ENCODE data around the gene HM13. TPM values are rescaled to one million over a fixed set of nuclear protein-coding genes. Genes with fewer than 3 reads are reported as not detected.

HM13 gene
- total and polyA plus RNA-seq, 9 donors: 30.2 to 158 (median 97.3) TPM

DNA sequence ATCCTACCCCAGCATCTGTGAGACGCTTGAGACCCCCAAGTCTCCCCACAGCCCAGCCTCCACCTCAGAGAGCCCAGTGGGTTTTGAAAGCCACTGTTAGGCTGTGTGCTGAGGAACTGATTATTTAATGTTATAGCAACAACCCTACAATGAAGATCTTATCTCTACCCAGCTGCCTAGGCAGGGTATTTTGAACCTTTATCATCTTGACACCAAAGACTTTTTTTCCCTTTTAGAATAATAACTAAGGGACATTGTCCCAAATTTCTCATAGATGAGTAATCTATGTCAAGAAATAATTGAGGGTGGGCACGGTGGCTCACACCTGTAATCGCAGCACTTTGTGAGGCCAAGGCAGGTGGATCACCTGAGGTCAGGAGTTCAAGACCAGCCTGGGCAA, 26.2 kb downstream of the HM13 start:
- Histone ChIP-seq H3K27ac (no peak overlapping the region), H3K36me3 (no peaks in the 10 kb centered on the region), H3K4me3 (no peak overlapping the region), H3K27me3 (no peaks in the 10 kb centered on the region), H3K4me1 (ENCODE audit: insufficient read depth) (no peaks in the 10 kb centered on the region), H3K9me3 (no peaks in the 10 kb centered on the region)
- no peak for TF ChIP-seq POLR2A (IDR thresholded peaks at IDR 0.05)
- TF ChIP-seq, protein P1, sequence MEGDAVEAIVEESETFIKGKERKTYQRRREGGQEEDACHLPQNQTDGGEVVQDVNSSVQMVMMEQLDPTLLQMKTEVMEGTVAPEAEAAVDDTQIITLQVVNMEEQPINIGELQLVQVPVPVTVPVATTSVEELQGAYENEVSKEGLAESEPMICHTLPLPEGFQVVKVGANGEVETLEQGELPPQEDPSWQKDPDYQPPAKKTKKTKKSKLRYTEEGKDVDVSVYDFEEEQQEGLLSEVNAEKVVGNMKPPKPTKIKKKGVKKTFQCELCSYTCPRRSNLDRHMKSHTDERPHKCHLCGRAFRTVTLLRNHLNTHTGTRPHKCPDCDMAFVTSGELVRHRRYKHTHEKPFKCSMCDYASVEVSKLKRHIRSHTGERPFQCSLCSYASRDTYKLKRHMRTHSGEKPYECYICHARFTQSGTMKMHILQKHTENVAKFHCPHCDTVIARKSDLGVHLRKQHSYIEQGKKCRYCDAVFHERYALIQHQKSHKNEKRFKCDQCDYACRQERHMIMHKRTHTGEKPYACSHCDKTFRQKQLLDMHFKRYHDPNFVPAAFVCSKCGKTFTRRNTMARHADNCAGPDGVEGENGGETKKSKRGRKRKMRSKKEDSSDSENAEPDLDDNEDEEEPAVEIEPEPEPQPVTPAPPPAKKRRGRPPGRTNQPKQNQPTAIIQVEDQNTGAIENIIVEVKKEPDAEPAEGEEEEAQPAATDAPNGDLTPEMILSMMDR (IDR thresholded peaks at IDR 0.05): no peak
- no peak for TF ChIP-seq EP300 (IDR thresholded peaks at IDR 0.05)
- 93 to 96% (median 94%) methylated on average over 3 of the region's 3 CpGs for WGBS, 3 donors
- no peak for DNase-seq
- intact Hi-C loops (cut with DNase I): no loop called here

DNA sequence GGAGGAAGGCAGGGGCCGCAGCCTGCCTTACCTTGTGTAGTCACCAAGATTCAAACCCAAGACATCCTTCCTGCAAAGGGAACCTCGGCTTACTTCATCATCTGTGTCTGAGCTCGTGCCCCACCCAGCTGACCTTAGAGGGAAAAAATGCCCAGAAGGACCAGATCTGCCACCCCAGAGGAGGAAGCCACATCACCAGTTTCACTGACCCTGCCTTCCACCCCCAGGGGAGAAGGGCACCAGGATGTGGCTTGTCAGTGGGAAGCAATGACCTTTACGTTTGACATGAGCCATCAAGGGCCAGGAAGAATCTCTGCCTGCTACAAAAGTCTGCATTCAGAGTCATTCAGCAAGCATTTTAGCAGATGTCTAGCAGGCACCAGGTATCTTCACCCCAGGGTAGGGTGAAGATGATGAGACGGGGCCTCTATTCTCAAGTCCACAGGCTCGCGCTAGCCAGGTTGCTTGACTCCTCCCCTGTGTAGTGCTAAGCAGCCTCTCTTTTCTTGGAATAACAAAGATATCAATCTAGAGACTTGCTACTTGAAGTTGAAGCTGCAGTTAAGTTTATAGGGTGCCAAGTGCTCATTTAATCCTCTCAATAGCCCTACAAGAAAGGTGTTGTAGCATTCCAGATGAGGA, 28.1 kb downstream of the HM13 start:
- Histone ChIP-seq H3K27me3 (no peaks in the 10 kb centered on the region), H3K27ac (no peak overlapping the region)
- intact Hi-C loops (cut with DNase I): no loop called here

DNA sequence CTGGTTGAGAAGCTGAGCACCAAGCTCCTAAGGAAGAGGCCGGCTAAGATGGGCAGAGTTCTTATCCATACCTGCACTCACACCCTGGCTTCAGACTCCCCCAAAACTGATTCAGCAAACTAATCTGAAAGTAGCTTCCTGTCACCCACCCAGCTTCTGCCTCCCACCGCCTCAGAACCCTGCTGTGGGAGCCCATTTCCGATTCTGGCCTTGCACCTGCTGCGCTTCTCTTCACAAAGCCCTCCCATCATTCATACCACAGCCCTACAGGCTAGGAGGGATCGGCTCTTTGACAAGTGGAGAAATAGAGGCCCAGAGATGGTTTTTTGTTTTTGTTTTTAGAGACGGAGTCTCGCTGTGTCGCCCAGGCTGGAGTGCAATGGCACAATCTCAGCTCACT, 28.7 kb downstream of the HM13 start:
- no peak for DNase-seq
- Histone ChIP-seq H3K27me3 (no peaks in the 10 kb centered on the region), H3K27ac (no peak overlapping the region), H3K4me3 (no peak overlapping the region), H3K4me1 (ENCODE audit: insufficient read depth) (no peaks in the 10 kb centered on the region), H3K36me3 (no peaks in the 10 kb centered on the region), H3K9me3 (no peaks in the 10 kb centered on the region)
- 96 to 98% (median 96%) methylated on average over 8 of the region's 8 CpGs for WGBS, 3 donors
- TF ChIP-seq POLR2A (IDR thresholded peaks at IDR 0.05) (no peak), EP300 (IDR thresholded peaks at IDR 0.05) (no peak)
- TF ChIP-seq, protein P1 (IDR thresholded peaks at IDR 0.05): no peak
- intact Hi-C loops (cut with DNase I): no loop called here

More for the DNA sequence above, 28.1 kb downstream of the HM13 start:
- no peaks in the 10 kb centered on the region for H3K4me1 ChIP-seq (ENCODE audit: insufficient read depth)
- no peaks in the 10 kb centered on the region for H3K36me3 ChIP-seq
- 84 to 91% (median 85%) methylated on average over 7 of the region's 7 CpGs for WGBS, 3 donors
- no peak overlapping the region for H3K4me3 ChIP-seq
- no peaks in the 10 kb centered on the region for H3K9me3 ChIP-seq
- no peak for TF ChIP-seq POLR2A (IDR thresholded peaks at IDR 0.05)
- no peak for TF ChIP-seq EP300 (IDR thresholded peaks at IDR 0.05)
- TF ChIP-seq, protein P1 (IDR thresholded peaks at IDR 0.05): no peak
- no peak for DNase-seq

DNA sequence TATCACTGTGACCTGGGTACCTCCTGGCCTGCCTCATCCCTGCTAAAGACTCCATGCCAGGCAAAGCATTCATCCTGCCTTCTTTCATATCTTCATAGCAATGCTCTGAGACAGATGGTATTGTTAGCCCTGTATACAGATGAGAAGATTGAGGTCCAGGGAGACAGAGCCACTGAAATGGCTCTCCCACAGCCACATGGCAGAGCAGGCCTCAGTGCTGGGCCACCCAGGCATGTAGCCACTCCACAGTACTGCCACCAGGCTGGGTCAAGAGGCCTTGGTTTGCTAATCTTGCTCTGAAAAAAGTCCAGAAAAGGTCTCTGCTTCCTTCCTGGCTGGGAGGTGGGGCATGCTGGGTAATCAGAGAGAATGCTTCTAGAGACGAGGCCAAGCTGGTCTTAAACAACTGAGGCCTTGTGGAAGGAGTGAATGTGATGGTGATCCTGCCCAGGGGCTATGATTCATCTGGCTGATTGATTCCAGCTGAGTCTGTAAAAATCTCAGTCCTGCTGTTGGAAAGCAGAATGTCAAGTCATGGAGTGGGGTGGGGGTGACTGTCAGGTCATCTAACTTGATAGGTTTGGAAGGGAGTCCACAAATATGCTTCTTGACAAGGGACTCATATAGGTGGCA, 29.8 kb downstream of the HM13 start:
- Histone ChIP-seq H3K4me1 (ENCODE audit: insufficient read depth) (no peaks in the 10 kb centered on the region), H3K36me3 (no peaks in the 10 kb centered on the region), H3K9me3 (no peaks in the 10 kb centered on the region), H3K27ac (no peak overlapping the region), H3K4me3 (no peak overlapping the region), H3K27me3 (no peaks in the 10 kb centered on the region)
- DNase-seq: peak in 1 of 5 donors; percentile 20
- TF ChIP-seq, protein P1 (IDR thresholded peaks at IDR 0.05): no peak
- TF ChIP-seq POLR2A (IDR thresholded peaks at IDR 0.05) (no peak), EP300 (IDR thresholded peaks at IDR 0.05) (no peak)
- WGBS, 3 donors: 16 to 23% (median 18%) methylated on average over 1 of the region's 1 CpG
- intact Hi-C loops (cut with DNase I): no loop called here

Data from ovary (tissue), 9 donors.